HG03103 (cell line): ENCODE measurements around the gene STARD8.
A peak's percentile ranks its signal among the peaks of the same experiment; 100 is the strongest.

Experiments used
- ATAC-seq: cut with Tn5 transposase; IDR thresholded peaks from one replicate; pipeline ENCODE4 v1.9.1; 2021; ENCODE audit warnings: low read depth; ENCODE audit not compliant: unreplicated experiment

STARD8 gene

GRCh38 chrX:68710870-68711576, 63.6 kb downstream of the STARD8 start:
- peak; percentile 70 for ATAC-seq

GRCh38 chrX:68711845-68712244, 64.4 kb downstream of the STARD8 start:
- no peak for ATAC-seq

GRCh38 chrX:68714856-68715255, 67.4 kb downstream of the STARD8 start:
- no peak for ATAC-seq

- ATAC-seq: no peak
Measured at GRCh38 chrX:68717196-68717595, 69.7 kb downstream of the STARD8 start.

- ATAC-seq: no peak
Measured at GRCh38 chrX:68717663-68718442, 70.4 kb downstream of the STARD8 start.

GRCh38 chrX:68718443-68718820, 71.0 kb downstream of the STARD8 start:
- ATAC-seq: no peak

- ATAC-seq: no peak
Measured at GRCh38 chrX:68719181-68719903, 71.9 kb downstream of the STARD8 start.

- no peak for ATAC-seq
Measured at GRCh38 chrX:68719904-68720614, 72.6 kb downstream of the STARD8 start.

- no peak for ATAC-seq
Measured at GRCh38 chrX:68720851-68721250, 73.4 kb downstream of the STARD8 start.

- ATAC-seq: no peak
Measured at GRCh38 chrX:68721546-68721945, 74.1 kb downstream of the STARD8 start.

GRCh38 chrX:68721991-68722860, 74.8 kb downstream of the STARD8 start:
- ATAC-seq: no peak

- ATAC-seq: no peak
Measured at GRCh38 chrX:68723491-68724155, 76.2 kb downstream of the STARD8 start.

GRCh38 chrX:68724531-68725020, 77.1 kb downstream of the STARD8 start:
- ATAC-seq: no peak

- ATAC-seq: no peak
Measured at GRCh38 chrX:68725756-68726365, 78.4 kb downstream of the STARD8 start.

GRCh38 chrX:68726366-68726765, 78.9 kb downstream of the STARD8 start:
- ATAC-seq: no peak

- ATAC-seq: no peak
Measured at GRCh38 chrX:68727696-68728095, 80.2 kb downstream of the STARD8 start.

- no peak for ATAC-seq
Measured at GRCh38 chrX:68728186-68728585, 80.7 kb downstream of the STARD8 start.

- no peak for ATAC-seq
Measured at GRCh38 chrX:68731254-68731653, 83.8 kb downstream of the STARD8 start.
